GM18520 (cell line): Measurements from ENCODE around the gene FBXO30.

Source experiments
- ATAC-seq: cut with Tn5 transposase; IDR thresholded peaks from one replicate; pipeline ENCODE4 v1.9.1; 2021; ENCODE audit not compliant: unreplicated experiment

FBXO30 gene

DNA sequence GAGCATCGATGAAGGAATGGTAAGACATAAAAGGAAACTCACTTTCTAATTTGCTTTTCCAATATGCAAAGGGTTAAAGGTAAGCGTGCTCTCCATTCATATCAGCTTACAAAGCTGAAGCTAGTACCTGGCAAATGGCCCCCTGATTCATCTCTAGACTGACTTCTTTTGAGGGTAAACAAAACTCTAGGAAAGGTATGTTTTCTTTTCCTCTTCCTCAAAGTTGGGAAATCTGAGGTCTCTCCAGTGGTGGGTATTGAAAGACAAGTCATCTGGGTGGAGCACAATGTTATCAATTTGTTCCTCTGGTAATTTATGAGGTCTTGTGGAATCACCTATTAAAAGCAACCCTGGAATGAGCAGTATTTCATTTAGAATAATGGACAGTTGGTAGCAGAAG is 7.9 kb upstream of the FBXO30 start:
- ATAC-seq = no peak

DNA sequence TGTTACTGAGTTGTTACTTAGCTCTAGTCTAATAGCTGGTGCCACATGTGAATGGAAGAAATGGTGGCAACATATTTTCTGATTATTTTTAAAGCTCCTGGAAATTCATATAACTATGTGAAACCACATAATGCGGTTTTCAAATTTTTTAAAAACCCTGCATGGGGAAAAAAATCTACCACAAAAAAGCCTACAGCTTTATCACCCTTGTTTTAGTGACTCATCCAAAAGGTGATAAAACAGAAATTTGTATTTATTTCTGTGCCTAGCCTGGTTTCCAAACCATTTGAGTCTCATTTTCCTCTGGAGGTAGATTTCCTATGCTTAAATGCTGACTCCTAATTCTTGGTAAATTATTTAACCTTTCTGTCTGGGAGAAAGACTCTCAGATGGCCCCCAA is 5.4 kb upstream of the FBXO30 start:
- ATAC-seq = no peak

DNA sequence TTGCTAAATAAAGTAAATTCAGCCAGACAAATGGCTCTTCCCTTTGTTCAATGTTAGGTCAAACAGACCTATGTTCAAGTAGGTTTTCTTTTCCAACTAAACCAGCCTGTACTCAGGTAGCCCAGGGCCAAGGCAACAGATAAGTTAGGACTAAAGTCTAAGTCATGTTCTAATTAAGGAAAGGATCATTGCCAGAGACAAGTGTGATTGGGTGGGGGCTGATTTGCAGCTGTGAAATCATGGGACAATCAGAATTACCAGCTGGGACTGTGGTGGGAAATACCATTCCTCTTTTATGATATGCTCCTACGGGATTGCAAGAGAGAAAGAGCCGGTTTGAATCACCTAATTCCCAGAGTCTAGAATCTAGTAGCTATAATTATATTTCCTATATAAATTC is 4.2 kb upstream of the FBXO30 start:
- no peak for ATAC-seq

DNA sequence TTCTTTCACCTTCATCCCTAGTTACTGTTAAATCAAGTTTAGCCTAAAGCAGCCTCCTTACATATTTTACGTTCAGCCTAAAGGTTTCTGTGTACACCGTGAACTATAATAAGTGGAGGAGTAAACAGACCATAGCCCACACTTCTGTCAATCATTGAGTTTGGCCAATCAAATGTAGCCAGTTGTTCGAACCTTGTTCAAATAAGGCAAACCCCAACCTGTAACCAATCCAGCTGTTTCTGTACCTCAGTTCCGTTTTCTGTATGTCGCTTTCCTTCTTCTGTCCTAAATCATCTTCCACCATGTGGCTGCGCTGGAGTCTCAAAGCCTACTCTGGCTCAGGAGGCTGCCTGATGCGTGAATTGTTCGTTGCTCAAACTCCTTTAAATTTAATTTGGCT is 1.8 kb upstream of the FBXO30 start:
- ATAC-seq = no peak

DNA sequence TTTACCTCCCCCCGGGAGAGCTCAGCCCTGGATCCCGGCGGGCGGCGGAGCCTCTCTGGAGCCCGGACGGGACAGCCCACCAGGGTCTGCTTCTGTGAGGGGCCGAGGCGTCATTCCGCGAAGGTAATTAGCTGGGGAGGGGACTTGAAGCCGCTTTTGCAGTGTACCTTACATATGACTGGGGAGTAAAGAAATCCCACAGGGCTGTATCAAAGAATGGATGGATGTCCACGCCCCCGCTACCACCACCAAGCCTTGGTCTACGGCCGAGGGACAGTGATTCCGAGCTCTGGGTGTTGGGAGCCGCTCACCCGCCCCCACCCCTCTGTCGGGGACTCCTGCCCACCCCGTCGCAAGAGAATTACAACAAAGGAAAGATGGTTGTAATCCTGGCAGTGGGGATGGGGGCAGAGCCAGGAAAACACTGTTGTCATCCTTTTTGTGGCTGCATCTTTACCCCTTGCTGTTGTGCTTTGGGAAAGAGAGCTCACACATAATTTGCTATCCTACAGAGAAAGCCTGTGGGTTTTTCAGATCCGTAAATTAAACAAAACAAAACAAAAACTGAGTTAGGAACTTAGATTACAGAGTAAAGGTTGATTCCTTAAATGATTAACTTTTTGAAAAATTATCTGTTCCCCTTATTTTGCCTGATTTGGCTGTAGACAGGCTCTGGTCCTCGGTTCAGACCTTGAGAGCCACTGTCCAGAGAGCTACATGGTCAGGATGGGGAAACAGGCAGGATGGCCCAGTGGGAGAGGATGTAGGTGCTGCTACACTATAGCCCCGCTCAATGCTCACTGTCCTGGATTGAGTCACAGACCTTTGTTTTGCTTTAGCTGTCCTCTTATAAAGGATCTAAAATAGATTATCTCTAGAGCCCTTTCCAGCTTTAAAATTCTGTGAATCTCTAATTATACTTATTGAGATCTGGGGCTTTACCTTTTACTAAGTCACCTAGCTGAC is 997 bp upstream of the FBXO30 start:
- ATAC-seq = no peak

DNA sequence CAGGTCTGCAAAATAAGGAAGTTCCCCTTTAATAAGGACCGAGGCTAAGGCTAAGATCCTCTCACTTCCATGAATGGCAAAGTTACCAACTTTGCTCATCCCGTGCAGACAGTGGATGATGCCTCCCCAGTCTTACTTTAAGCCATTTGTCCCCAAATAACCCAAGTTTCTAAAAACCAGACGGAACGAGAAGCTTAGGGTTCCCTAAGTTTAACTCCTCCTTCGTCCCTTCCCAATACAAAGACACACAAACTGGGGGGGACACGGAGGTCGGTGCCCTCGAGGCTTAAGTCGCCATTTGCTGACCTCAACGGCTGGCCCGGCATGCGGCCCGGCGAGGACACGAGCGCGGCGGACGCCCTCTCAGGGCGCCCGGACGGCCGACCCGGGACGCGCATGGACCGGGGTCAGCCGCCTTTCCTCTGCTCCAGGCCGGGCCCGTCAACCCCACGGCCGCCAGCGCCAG is 527 bp downstream of the FBXO30 start:
- no peak for ATAC-seq

DNA sequence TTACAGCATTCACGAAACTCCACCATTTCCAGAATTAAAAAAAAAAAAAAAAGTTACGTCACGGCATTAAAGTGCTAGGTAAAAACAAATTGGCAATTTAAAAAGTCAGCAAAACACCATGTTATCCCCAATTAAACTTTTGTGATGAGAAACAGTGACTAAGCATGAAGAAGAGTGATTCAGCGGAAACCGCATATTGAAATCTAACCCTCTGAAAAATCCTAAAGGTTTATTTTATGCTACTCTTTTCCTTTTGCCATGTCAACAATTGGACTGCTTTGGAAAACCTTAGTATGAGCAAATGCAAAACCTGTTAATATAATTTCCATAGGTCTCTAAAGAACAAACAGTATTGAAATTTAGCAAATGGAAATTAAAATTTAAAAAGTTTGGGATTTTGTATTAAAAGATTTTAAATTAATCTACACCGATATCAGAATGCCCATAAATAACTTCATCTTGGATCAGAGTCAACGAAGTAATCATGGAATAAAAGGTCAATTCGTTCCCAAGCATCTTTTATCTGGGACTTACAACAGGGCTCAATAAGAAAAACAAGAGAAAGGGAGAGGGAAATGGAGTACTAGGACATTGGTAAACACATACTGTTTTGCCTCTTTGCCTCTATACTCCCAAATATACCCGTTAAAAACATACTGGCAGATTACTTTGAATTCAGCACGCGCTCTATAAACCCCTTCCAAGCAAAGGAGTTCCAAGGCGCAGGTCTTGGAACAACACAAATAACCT is 1.1 kb downstream of the FBXO30 start:
- no peak for ATAC-seq

DNA sequence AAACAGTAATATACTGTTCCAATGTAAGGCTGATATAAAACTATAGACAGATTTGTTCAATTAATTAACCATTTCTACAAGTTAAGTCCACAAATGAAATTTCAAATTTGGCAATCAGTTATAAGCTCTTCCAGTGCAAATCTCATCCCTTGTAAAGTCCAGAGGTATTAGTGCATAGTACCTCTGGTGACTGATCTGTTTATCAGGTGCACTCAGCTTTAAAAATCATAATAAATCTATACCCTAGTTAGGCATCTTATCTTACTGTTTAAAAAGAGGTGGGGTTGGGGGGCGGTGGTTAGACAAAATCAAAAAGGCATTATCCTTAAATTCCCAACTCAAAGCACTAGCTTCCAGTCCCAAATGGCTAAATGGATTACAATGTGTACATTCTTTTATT is 2.9 kb downstream of the FBXO30 start:
- no peak for ATAC-seq

DNA sequence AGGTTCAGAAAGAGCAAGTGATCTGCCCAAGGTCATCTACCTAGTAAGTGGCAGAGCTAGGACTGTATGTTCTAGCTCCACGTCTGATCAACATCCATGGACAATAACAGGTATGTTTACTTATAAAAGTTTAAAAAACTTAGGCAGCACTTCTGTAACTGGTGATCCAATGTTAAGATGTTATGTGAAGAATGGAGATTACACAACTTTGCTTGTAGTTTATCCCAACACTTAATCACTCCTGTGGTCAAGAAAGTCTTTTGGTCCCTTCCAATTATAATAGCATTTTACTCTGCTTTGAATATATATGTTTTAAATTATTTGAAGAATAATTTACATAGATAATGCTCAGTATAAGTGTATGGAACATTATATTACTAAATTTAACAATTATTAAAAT is 4.8 kb downstream of the FBXO30 start:
- no peak for ATAC-seq

DNA sequence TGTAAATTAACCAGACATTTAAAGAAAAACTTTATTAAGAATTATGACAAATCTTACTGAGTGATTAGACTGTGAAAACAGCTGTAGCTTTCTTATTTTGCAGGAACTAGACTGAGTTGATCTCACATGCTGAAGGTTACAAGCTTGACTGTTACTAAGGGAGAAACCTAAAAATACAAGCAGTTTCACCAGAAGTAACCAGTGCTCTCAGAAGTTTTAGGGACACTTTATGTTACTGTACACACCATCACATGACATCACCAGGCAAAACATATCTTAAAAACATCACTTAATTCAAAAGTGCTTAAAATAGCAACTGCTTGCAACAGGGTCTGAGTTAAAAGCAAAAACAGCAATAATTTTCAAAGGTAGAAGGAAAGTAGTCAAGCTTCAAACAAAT is 5.4 kb downstream of the FBXO30 start:
- ATAC-seq = peak; percentile 58

DNA sequence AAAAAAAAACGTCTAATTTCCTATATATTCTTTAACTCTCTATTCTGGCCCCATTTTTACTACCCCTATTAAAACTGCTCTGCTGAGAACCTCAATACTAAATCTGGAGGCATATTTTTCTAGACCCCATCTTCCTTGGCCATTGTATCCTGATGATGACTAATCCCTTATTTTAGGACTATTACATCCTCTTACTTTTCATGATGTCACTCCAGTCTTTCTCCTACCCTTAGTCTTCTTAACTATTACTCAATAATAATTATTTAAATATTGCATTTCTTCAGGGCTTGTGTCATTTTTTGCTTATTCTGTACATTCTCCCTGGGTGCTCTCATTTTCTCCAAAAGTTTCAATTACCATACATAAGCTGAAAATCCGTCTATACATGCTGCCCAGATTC is 6.4 kb downstream of the FBXO30 start:
- no peak for ATAC-seq

DNA sequence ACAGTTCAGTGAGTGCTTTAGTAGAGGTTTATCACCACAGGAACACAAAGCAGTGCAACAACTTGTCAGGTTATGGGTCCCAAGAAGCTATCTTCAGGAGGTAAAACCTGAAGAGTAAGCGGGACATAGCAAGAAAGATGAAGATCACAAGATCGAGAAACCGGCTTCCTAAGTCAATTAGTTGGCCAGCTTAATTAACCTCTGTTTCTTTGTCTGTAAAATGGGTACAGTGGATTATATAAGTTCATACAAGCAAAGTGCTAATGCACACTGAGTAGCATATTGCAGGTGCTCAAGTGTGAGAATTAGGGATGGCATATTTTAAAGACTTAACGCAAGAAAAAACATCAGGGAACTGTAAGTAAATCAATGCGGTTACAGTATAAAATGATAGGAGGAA is 12.5 kb downstream of the FBXO30 start:
- no peak for ATAC-seq

DNA sequence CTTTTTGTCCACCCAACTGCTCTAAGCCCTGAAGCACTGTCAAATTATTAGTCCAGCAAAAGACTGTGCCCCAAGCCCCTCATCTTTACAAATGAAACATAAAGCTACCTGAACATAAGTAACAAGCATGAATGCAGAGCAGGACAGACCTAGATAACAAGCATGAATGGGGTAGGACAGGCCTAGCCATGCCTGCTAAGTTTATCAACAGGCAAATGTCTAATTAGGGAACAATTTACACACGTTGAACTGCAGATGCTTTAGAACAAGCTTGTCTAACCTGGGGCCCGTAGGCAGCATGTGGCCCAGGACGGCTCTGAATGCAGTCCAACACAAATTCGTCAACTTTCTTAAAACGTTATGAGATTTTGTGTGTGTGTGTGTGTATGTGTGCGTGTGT is 13.6 kb downstream of the FBXO30 start:
- no peak for ATAC-seq

DNA sequence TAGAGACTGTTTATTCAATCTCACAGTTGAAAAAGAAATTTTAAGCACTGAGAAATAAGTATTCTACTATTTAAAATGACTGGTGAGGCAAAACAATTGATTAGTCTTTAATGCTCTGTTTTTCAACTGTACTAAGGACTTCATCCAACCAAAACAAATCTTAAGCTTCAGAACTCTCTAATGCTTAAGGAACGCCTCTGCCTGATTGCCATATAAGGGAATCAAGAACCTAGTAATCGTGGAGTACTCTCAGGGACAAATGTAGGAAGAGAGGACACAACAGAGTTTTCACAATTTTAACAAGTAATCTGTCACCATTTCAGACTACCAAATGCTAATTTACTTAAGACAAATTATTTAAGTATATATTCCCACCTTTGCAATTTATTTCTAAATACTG is 16.1 kb downstream of the FBXO30 start:
- no peak for ATAC-seq

DNA sequence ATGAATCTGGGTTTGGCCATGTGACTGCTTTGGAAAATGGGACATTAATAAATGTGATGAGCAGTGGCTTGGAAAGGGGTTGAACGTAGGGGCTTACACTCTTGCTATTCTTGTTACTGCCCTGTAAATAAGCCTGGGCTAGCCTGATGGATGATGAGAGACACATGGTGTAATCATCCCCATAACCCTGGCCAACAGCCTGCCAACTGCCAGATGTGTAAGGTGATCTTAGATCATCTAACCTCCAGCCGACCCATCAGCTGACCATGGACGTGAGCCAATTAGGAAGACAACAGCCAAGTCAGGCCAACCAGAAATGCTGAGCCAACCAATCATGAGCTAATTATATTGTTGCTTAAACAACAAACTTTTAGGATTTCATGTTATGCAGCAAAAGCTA is 25.2 kb downstream of the FBXO30 start:
- no peak for ATAC-seq

DNA sequence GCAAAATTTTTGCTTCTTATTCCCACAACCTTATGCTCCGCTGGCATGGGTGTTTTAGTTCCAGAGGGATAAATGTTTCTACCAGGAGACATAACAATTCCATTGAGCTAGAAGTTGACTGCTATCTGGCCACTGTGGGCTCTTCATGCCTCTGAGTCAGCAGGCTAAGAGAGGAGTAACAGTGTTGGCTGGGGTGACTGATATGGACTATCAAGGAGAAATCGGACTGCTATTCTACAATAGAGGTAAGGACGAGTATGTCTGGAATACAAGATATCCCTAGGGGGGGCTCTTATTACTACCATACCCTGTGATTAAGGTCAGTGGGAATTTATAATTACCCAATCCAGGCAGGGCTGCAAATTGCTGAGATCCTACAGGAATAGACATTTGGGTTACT is 26.9 kb downstream of the FBXO30 start:
- no peak for ATAC-seq

DNA sequence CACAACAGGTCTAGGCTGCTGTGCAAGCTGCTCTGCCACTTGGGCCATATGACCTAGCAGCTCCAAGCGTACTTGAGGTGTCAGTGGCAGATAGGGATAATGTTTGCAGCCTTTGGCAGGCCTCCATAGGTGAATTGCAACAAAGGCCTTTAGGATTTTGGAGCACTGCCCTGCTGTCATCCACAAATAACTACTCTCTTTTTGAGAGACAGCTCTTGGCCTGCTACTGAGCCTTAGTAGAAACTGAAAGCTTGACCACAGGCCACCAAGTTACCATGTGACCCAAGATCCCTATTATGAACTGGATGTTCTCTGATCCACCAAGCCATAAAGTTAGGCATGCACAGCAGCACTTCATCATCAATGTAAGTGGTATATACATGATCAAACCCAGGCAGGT is 29.9 kb downstream of the FBXO30 start:
- peak; percentile 61 for ATAC-seq

DNA sequence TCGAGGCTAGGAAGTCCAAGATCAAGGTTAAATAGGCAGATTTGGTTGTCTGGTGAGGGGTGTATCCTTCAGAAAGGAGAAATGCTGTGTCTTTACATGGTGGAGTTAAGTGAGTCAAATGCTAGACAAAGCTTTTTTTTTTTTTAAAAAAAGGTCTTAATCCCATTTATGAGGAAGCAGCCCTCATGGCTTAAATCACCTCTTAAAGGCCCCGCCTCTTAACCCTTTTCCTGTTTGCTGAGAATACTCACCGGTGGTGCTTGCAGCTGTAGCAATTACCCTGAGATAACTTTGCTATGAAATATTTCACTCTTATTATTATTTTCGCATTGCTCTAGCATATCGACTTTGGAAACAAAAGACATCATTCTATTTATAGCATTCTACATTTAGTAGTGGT is 30.8 kb downstream of the FBXO30 start:
- ATAC-seq = no peak

DNA sequence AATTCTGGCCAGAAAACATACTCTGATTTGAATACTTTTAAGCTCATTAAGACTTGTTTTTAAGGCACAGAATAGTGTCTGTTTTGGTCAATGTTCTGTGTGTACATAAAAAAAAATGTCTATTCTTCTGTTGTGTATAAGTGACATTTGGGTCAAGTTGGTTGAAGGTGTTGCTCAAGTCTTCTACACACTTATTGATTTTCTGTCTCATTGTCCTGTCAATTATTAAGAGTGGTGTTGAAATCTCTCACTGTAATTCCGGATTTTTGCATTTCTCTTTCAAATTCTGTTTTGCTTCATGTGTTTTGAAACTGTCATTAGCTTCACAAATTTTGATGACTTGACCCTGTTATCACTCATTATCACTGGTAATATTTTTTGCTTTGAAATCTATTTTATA is 41.7 kb downstream of the FBXO30 start:
- ATAC-seq = no peak

DNA sequence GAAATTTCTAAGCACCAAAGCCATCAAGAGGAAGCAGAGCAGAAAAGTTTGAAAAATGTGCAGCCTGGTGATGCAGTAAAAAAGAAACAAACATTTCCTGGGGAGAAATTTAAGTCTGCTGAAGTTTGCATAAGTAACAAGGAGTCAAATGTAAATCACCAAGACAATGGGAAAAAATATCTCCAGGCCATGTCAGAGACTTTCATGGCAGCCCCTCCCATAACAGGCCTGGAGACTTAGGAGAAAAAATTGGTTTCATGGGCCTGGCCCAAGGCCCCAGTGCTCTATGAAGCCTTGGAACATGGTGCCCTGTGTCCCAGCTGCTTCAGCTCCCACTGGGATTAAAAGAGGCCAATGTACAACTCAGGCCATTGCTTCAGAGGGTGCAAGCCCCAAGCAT is 49.1 kb downstream of the FBXO30 start:
- ATAC-seq = no peak

DNA sequence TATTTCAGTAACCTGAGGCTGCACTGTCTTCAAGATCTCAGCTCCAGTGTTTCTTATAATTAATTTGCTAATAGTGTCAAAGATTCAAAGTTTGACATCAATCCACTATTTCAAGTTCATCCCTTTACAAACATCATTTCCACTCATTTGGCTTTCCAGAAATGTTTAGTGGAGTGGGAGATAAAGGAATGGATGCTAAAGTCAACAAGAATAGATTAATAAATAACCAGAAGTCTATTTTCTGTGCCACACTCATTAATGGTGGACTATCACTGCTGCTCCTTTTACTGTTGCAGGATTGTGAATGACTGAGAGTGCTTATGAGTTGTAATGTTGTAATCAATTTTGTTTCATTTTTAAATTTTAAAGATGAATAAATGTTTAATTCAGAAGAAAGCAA is 50.9 kb downstream of the FBXO30 start:
- ATAC-seq = no peak

DNA sequence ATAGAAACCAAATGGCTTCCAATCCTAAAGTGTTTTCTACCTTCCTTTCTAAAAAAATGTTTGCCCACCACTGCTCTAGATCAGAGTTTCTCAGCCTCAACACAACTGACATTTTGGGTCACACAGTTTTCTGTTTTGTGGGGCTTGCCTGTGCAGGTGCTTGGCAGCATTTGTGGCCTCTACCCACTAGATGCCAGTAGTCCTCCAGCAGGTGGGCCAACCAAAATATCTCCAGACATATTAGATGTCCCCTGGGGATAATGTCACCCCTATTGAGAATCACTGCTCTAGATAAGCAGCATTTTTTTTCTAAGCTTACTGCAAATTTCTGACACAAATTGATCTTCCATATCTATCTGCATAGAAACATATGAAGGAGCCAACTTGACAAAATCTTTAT is 53.0 kb downstream of the FBXO30 start:
- no peak for ATAC-seq
